Measurements from ENCODE around the gene TPCN1.

TPCN1 gene

DNA sequence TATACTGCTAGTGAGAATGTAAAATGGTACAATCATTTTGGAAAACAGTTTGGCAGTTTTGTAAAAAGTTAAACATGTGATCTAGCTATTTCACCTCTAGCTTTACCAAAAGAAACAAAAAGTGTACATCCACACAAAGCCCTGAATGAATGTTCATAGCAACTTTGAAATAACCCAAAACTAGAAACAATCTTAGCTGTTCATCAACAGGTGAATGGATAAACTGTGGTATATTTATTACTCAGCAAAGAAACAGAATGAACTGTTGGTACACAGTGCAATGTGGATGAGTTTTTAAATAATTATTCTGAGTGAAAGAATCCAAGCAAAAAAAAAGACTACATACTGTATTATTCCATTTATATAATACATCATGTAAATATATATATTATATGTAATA lies 36.3 kb downstream of the TPCN1 start:
- in situ Hi-C loops (cut with MboI; ENCODE audit: low sequenced_read_pairs) = no loop called here

DNA sequence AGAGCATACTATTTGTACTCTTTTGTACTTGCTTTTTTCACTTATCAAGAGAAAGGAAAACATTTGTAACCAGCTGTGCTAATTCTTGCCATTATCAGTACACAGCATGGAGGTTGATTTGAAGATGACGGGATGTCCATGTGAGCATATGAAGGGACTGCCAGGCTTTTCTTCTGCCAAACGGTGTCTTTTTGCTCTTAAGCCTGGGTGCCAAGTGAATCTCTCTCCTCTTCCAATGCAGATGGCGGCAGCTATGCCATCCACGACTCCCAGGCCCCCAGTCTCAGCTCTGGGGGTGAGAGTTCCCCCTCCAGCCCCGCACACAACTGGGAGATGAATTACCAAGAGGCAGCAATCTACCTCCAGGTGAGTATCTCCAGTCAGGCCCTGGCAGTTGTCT lies 38.9 kb downstream of the TPCN1 start:
- in situ Hi-C loops (cut with MboI; ENCODE audit: low sequenced_read_pairs) = no loop called here

DNA sequence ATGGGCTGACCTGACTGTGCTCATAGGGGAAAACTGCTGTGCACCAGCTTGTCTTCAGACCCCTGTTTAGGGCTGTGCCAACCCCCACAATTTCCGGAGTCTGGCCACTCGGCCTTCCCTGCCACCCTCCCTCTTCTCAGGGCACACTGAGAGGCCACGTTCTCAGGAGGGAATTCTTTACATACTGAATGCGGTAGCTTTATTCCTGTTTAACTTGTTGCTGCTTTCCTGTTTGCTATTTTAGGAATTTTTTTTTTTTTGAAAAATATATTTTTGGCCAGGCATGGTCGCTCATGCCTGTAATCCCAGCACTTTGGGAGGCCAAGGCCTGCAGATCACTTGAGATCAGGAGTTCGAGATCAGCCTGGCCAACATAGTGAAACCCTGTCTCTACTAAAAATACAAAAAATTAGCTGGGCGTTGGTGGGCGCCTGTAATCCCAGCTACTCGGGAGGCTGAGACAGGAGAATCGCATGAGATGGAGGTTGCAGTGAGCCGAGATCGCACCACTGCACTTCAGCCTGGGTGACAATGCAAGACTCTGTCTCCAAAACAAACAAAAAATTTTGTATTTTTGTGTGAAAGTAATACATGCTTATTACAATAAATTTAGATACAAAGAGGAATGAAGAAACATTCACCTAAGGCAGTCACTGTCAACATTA lies 39.5 kb downstream of the TPCN1 start:
- in situ Hi-C loops (cut with MboI; ENCODE audit: low sequenced_read_pairs) = no loop called here

DNA sequence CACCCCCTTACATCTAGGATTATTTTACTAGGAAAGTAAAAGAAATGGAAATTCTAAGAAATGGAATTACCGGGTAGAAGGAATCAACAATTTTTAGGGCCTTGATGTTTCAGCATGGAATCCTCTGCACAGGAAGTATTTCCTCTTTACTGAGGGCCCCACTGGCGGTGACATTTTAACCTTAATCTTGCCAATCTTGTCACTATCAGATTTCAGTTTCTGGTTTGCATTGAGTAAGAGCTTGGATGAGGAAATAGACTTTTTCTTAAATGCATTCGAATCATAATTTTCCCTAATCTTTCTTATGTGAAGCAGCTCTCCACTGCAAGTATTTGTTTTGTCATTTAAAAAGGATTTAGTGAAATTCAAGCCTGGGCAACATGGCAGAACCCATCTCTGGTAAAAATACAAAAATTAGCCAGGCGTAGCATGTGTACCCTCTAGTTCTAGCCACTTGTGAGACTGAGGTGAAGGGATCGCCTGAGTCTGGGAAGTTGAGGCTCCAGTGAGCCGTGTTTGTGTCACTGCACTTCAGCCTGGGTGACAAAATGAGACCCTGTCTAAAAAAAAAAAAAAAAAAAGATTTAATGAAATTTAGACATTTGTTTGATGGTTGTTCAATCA lies 40.7 kb downstream of the TPCN1 start:
- in situ Hi-C loops (cut with MboI; ENCODE audit: low sequenced_read_pairs) = no loop called here

DNA sequence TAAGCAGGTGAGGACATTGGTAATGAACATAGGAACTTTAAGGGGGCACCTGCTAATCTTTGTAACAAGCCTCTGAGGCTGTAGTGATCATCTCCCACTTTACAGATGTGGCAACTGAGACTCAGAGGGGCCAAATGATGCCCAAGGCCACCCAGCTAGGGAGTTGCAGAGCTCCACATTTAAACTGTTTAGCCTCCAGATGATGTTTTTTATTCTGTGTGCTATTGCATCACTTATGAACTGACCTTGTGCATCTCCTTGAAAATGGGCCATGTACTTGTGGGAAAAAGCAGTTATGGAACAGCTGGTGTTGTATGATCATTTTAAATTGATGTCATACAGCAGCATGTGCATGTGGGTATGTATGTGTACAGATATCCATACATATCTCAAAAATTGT lies 41.4 kb downstream of the TPCN1 start:
- in situ Hi-C loops (cut with MboI; ENCODE audit: low sequenced_read_pairs) = no loop called here

DNA sequence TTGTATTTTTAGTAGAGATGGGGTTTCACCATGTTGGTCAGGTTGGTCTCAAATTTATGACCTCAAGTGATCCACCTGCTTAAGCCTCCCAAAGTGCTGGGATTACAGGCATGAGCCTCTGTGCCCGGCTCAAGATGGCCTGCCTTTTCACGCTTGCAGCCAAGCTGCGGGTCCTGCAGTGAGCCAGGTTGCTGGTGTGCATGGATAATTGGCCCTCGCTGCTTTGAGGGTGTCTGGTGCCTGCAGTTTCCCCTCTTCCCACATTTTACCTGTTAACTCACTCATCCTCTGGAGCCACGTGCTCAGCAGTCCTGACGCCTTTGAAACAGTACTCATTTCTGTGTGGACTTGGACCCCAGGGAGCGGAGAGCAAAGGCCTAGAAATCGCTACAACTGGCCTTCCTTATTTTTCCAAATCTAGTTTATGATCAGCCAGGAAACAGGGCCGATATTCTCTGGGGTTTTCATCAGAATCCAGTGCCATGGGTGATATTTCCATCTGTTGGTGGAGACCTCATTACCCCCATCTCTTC lies 42.2 kb downstream of the TPCN1 start:
- in situ Hi-C loops (cut with MboI; ENCODE audit: low sequenced_read_pairs) = no loop called here

DNA sequence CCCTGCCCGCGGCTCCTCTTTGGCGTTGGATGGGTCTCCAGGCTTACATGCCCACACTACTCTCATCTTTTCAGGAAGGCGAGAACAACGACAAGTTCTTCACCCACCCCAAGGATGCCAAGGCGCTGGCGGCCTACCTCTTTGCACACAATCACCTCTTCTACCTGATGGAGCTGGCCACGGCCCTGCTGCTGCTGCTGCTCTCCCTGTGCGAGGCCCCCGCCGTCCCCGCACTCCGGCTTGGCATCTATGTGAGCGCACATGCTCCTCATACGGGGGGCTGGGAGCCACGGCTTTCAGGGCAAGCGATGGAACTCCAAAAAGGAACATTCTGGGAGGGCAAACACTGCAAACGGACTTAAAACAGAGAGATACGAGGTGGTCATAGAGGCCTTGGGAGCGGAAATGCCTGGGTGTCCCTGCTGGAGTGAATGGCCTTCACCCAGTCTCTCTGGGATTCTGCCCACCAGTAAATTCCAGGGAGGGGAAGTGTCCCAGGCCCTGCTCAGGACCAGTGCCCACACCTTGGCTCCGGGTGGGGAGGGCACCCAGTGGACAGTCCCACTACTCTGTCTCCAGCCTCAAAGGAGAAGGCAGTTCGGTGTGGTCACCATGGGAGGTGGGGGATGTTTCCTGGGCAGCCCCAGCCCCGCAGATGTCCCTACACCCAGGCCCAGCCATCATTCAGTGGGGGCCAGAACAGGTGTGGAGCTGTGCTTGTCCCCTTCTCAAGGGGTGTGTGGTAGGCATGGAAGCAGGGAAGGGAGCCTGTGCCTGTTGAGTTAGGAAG lies 45.0 kb downstream of the TPCN1 start:
- in situ Hi-C loops (cut with MboI; ENCODE audit: low sequenced_read_pairs) = no loop called here

DNA sequence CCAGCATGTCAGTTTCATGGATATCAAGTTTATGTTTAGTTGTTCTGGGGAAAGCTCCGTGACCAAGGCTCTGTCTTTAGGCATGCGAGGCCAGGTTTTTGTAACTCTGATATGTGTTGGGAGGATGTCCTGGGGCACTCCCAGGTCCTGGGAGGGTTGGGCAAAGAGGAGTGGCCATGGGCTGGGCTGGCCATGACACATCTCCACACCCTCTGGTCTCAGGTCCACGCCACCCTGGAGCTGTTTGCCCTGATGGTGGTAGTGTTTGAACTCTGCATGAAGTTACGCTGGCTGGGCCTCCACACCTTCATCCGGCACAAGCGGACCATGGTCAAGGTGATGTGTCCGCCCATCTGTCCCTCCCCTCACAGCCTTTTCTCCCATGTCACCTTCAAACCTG lies 46.4 kb downstream of the TPCN1 start:
- in situ Hi-C loops (cut with MboI; ENCODE audit: low sequenced_read_pairs) = no loop called here

DNA sequence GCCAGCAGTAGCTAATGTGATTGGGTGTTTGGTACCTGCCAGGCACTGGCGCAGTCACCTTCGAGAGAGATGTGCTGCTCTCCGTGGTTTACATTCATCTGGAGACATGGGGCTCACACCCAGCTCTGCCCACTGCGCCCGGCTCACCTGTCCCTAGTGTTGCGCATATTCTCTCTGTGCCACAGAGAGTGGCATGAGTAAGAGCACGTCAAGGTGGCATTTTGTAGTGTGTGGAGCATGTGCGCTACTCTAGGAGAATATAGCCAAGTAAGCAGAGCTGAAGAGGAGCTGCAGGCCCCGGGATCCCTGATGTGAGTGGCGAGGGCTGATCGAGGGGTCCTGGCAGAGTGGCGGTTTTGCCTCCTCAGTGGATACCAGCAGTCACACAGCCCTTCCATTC lies 46.9 kb downstream of the TPCN1 start:
- in situ Hi-C loops (cut with MboI; ENCODE audit: low sequenced_read_pairs) = no loop called here

DNA sequence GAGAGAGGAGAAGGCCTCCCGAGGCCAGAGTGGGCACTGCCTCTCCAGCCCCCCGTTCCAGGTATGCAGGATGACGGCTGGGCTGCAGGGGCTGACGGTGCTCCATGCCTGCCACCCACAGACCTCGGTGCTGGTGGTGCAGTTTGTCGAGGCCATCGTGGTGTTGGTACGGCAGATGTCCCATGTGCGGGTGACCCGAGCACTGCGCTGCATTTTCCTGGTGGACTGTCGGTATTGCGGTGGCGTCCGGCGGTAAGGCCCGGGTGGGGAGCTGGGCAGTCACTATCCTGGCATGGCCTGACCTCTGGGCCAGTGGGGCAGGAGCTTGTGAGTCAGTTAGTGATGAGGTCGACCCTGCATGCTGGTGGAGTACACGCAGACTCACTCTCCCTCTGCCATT lies 47.4 kb downstream of the TPCN1 start:
- in situ Hi-C loops (cut with MboI; ENCODE audit: low sequenced_read_pairs) = no loop called here

DNA sequence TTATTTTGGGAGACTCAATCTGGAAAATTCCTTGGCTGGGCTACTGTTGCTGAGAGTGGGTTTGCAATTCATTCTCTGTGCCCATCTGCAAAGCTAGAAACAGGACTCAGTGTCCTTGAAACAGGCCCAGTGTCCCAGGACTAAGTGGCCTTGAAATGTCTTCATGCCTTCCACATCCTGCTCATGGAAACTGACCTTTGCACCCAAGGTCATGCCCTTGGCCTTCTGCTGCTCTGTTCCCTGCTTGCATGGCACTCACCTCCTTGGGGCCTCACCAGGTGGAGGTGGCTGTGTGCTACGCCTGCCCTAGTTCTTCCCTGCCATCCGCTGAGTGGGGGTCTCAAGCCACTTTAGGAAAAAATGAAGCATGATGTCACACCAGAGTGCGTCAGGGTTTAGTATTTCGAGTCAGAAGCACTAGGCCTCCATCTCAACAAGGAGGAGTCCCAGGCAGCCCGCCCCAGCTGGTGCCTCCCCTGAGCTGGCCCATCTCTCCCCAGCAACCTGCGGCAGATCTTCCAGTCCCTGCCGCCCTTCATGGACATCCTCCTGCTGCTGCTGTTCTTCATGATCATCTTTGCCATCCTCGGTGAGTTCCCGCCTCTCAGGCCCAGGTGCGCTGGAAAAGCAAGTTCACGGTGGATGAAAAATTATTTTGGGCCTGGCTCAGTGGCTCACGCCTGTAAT lies 48.1 kb downstream of the TPCN1 start:
- in situ Hi-C loops (cut with MboI; ENCODE audit: low sequenced_read_pairs) = no loop called here

DNA sequence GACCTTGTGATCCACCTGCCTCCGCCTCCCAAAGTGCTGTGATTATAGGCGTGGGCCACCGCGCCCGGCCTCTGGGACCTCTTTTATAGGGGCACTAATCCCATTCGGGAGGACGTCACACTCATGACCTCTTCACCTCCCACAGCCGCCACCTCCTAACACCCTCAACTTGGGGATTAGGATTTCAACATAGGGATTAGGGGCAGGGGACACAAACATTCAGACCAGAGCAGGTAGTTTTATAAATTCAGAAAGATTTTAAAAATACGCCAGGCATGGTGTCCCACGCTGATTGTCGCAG lies 49.4 kb downstream of the TPCN1 start:
- in situ Hi-C loops (cut with MboI; ENCODE audit: low sequenced_read_pairs) = no loop called here

DNA sequence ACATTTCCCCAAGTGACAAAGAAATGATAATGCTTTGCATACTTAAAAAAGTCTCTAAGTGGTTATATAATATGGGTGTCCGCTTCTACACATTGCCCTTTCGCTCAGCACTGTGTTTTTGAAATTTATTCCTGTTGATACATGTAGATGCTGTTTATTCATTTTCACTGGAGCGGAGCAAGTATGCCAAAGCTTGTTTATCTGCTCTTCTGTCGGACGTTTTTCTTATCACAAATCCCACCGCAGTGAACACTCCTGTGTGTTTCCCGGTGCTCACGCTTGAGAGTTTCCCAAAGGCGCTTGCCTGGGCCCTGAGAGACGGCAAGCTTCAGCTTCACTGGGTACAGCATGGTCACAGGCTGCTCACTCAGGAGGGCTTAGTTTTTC lies 50.2 kb downstream of the TPCN1 start:
- in situ Hi-C loops (cut with MboI; ENCODE audit: low sequenced_read_pairs) = no loop called here

DNA sequence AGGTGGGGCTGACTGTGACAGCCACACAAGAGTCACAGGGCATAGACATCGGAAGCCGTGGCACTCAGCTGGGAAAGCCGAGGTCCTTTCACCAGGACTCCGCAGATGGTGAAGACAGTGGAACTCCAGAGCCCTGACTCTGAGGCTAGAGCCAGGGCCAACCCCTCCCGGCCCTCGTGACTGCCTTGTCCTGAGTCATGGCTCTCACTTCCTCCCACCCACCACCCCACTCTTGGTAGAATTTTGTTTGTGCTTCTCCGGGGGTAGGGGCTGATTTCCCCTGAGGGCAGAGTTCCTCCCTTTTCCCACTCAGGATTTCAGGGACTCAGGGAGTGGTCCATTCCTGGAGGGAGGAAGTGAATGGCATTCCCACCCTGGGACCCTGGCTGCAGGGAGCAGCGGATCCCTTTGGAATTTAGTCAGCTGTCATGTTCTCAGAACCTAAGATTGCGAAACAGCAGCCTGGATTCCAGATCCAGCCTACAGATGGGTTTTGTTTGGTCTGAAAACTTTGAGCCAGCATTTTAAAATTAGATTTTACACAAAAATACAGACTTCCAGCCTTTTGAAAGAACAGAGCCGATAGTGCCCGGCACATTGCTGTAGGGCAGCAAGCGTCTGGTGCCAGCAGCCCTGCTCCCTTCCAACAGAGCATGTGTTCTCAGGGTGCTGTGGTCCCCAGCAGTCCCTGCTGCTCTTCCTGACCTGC lies 50.7 kb downstream of the TPCN1 start:
- in situ Hi-C loops (cut with MboI; ENCODE audit: low sequenced_read_pairs) = no loop called here

DNA sequence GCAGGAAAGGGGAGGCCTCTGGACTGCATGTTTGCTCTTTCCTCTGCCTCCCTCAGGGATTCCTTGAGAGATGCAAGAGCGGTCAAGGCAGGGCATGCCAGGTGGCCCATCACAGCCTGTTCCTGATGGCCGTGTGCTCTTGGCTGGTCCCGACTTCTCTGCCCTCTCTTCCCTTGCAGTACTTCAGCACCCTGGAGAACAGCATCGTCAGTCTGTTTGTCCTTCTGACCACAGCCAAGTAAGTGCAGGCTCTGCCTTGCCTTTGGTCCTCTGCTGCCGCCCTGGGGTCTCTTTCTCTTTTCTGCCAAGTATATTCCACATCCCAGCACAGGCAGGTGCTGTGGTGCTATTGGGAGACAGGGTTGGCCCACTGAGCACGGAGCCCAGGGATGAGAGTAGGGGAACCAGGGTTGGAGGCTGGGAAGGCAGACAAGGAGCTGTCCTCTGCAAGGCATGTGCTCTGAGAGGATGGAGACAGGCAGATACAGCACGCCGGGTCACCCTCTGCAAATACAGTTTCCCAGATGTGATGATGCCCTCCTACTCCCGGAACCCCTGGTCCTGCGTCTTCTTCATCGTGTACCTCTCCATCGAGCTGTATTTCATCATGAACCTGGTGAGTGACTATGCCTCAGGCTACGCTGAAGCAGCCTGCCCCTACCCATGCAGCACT lies 51.9 kb downstream of the TPCN1 start:
- in situ Hi-C loops (cut with MboI; ENCODE audit: low sequenced_read_pairs) = no loop called here

DNA sequence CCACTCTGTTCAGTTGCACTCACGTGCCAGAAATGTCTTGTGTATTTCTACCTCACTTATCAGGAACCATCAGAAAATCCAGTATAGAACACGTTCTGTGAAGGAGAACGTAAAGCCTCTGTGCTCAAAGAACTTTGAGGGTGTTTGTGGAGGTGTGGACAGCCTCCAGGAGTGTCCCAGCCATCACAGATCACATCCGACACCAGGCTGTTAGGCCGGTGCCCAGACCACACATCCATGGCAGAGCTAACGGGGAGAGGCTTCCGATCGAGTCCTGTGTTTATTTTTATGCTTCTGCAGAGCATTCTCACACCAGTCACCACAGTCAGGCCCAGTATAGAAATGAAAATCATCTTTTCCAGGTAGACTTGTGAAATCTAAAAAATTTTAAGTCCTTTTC lies 53.6 kb downstream of the TPCN1 start:
- in situ Hi-C loops (cut with MboI; ENCODE audit: low sequenced_read_pairs) = no loop called here

DNA sequence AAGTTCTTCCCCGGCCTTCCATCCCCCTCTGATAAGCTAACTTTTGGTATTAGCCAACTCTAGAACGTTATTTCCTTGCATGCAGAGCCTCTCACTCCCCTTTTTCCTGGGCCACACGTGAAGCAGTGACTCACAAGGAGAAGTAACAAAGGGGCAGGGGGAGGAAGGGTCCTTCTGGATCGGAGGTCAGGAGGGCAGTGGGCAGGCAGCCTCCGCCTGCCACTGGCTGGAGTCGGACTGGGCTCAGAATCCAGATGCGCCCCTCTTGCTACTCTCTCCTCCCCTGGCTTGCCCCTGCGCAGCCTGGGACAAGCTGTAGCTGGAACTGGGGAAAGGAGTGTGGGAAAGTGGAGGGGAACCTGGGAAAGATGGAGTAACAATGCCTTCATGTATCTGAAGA lies 55.0 kb downstream of the TPCN1 start:
- in situ Hi-C loops (cut with MboI; ENCODE audit: low sequenced_read_pairs) = no loop called here

DNA sequence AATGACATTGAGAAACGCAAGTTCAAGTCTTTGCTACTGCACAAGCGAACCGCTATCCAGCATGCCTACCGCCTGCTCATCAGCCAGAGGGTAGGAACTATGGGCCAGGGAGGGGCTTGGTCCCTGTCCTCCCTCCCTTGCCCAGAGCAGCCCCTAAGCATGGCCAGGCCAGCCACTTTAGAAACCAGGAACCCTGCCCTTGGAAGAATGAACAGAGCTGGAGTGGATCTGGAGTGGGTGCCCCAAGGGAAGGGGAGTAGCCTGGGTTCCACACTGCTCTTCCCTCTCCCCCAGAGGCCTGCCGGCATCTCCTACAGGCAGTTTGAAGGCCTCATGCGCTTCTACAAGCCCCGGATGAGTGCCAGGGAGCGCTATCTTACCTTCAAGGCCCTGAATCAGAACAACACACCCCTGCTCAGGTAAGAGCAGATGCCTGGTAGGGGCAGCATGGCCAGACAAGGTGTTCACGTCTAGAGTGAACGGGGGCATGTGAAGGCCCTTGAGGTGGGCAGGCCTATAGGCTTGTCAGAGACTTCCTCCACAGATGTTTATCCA lies 55.8 kb downstream of the TPCN1 start:
- in situ Hi-C loops (cut with MboI; ENCODE audit: low sequenced_read_pairs) = no loop called here

DNA sequence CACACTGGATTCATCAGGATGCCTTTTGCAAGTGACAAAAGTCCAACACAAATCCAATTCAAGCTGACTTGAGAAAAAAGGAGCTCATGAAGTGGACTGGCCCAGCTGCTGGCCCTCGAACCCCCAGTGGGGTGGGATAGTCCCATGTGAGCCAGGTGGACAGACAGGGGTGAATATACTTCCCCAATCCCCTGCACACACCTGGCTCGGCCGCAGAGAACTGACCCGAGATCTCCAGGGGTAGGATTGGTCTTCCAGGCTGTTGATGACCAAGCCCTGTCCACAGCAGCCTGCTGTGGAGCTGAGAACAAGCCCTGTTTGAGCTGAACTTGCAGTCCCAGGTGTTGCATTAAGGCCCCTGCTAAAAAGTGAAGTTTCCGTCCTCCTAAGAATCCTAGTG lies 56.2 kb downstream of the TPCN1 start:
- in situ Hi-C loops (cut with MboI; ENCODE audit: low sequenced_read_pairs) = no loop called here

DNA sequence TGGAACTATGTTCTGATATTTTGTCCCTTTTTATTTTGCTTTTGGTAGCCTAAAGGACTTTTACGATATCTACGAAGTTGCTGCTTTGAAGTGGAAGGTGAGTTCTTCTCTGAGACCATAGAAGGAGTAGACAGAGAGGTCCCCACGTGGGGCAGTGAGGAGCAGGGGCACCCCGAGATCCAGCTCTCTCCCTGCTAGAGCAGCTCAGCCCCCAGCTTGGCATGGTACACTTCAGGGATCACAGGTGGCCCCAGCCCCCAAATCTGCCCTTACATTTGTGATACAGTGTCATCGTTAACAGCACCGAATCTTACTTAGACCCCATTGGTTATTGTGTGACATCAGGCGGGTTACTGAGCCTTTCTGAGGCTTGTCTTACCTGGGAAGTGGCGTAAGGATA lies 56.9 kb downstream of the TPCN1 start:
- in situ Hi-C loops (cut with MboI; ENCODE audit: low sequenced_read_pairs) = no loop called here

Measured in hTERT RPE-1 (cell line).